Mammary epithelial cell (primary cell): ENCODE data around the gene ZNF697.

Experiments used
- CTCF ChIP-seq, 2 donors: IDR thresholded peaks in 1 of 2; conservative IDR thresholded peaks in 1 of 2; 2 replicates each; pipeline ENCODE4 v1.5.1; 2011 to 2012; ENCODE audit warnings: inconsistent platforms in 2 of 2, low read length in 2 of 2, mild to moderate bottlenecking in 2 of 2, control low read depth in 1 of 2, low read depth in 1 of 2; ENCODE audit not compliant: insufficient read depth in 1 of 2; ENCODE audit errors: extremely low read depth in 1 of 2
- EZH2 ChIP-seq: IDR thresholded peaks from 2 replicates; pipeline ENCODE4 v1.6.1; 2012; ENCODE audit warnings: low read length, inconsistent platforms, borderline replicate concordance

- no peak for TF ChIP-seq EZH2
- TF ChIP-seq CTCF (conservative IDR thresholded peaks at IDR 0.05 in 1 of 2, IDR thresholded peaks at IDR 0.05 in 1 of 2; ENCODE audit: extremely low read depth in 1 of 2, insufficient read depth in 1 of 2, low read depth in 1 of 2, low read length in 2 of 2) = peak; percentile 76 to 79
These were observed 27.6 kb upstream of the ZNF697 start for GRCh38 chr1:119675349-119676345.
